Measurements from ENCODE around the gene TTLL7. TPM values are rescaled to one million over a fixed set of nuclear protein-coding genes. Genes with fewer than 3 reads are reported as not detected.
A peak's percentile ranks its signal among the peaks of the same experiment; 100 is the strongest.

TTLL7 gene
- total RNA-seq, 4 donors from 2014 or later: 26.2 to 58.1 (median 41.2) TPM

DNA sequence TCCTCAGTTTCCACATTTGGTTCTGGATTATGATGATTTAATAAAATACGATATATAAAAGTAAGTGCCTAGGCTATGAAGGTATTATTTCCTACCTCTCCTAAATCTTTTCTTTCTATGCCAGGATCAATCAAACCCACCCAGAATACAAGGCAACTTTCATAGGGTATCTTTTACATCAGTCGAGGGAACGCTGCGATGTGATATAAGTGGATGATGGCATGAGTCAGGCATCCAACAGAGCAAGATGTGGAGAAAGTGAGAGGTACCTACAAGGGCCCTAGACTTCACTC is 781 bp downstream of the TTLL7 start:
- H3K4me1 ChIP-seq: peaks cover 0 to 45% (median 36%) of the 10 kb centered on the region in 4 donors
- no peak for DNase-seq (ENCODE audit: extremely low spot score)
- no peaks in the 10 kb centered on the region for H3K36me3 ChIP-seq
- intact Hi-C loops (cut with DNase I): loop anchor here (5.0 to 10.0 kb wide), 3 partner anchors 66 to 127 kb away; no protein-coding TSS in a partner anchor
- peak overlapping the region; percentile 86 to 94 (median 89) for H3K27ac ChIP-seq (replicated peaks in 1 of 4)
- H3K4me3 ChIP-seq: peak overlapping the region; percentile 87 to 99 (median 92)
- H3K9me3 ChIP-seq: no peaks in the 10 kb centered on the region
- H3K27me3 ChIP-seq: no peaks in the 10 kb centered on the region
- TF ChIP-seq EP300 (IDR thresholded peaks at IDR 0.05) (no peak), POLR2AphosphoS5 (IDR thresholded peaks at IDR 0.05) (no peak), POLR2A (IDR thresholded peaks at IDR 0.05; ENCODE audit: low read depth) (no peak)
- TF ChIP-seq, protein P1, sequence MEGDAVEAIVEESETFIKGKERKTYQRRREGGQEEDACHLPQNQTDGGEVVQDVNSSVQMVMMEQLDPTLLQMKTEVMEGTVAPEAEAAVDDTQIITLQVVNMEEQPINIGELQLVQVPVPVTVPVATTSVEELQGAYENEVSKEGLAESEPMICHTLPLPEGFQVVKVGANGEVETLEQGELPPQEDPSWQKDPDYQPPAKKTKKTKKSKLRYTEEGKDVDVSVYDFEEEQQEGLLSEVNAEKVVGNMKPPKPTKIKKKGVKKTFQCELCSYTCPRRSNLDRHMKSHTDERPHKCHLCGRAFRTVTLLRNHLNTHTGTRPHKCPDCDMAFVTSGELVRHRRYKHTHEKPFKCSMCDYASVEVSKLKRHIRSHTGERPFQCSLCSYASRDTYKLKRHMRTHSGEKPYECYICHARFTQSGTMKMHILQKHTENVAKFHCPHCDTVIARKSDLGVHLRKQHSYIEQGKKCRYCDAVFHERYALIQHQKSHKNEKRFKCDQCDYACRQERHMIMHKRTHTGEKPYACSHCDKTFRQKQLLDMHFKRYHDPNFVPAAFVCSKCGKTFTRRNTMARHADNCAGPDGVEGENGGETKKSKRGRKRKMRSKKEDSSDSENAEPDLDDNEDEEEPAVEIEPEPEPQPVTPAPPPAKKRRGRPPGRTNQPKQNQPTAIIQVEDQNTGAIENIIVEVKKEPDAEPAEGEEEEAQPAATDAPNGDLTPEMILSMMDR (IDR thresholded peaks at IDR 0.05): no peak
- WGBS: 38% methylated on average over 4 of the region's 4 CpGs

DNA sequence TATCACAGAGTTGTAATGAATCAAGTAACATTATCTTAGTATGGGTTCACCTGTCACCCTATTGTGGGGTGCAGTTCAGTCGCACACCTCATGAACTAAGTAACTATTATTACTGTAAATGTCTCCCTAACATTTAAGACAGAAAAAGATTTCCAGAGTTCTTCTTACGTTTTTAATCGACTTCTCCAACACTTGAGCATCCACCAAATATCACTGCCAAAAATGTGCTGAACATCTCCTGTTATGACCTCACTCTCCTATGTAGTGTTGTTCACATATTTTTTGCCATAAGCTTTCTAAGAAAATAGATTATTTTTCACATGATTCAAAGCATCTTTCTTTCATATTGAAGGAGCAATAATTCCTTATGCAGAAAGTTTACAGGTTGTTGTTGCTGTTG is 1.3 kb downstream of the TTLL7 start:
- Histone ChIP-seq H3K9me3 (no peaks in the 10 kb centered on the region), H3K27ac (replicated peaks in 1 of 4) (peak overlapping the region; percentile 86 to 94 (median 89)), H3K4me1 (peaks cover 0 to 47% (median 37%) of the 10 kb centered on the region in 4 donors), H3K36me3 (no peaks in the 10 kb centered on the region), H3K4me3 (peak overlapping the region; percentile 87 to 99 (median 92)), H3K27me3 (no peaks in the 10 kb centered on the region)
- intact Hi-C loops (cut with DNase I): loop anchor here (5.0 to 10.0 kb wide), 3 partner anchors 65 to 127 kb away; no protein-coding TSS in a partner anchor
- no peak for DNase-seq (ENCODE audit: extremely low spot score)
- 59% methylated on average over 3 of the region's 3 CpGs for WGBS
- TF ChIP-seq POLR2A (IDR thresholded peaks at IDR 0.05; ENCODE audit: low read depth) (no peak), EP300 (IDR thresholded peaks at IDR 0.05) (no peak), POLR2AphosphoS5 (IDR thresholded peaks at IDR 0.05) (no peak)
- TF ChIP-seq, protein P1 (IDR thresholded peaks at IDR 0.05): no peak

DNA sequence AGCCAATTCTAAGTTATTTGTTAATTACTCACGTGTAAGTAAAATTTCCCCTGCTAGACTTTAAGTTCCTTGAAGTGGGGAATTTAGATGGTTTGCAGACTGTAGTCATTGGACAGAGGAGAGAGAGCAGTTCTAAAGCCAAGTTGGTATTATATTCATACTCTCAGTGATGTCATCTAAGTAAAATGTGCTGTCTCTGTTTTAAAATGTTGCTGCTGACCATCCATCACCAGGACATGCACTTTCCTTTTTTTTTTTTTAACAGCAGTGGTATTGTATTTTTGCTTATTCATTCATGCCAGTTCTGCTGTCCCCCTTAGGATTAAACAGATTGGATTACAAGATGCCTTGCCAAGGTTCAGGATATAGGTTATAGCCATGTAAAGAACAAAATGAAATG is 2.3 kb downstream of the TTLL7 start:
- peak overlapping the region; percentile 41 to 94 (median 89) for H3K27ac ChIP-seq (replicated peaks in 1 of 4)
- intact Hi-C loops (cut with DNase I): loop anchor here (5.0 to 10.0 kb wide), 3 partner anchors 64 to 128 kb away; no protein-coding TSS in a partner anchor
- no peaks in the 10 kb centered on the region for H3K27me3 ChIP-seq
- peaks cover 0 to 47% (median 37%) of the 10 kb centered on the region in 4 donors for H3K4me1 ChIP-seq
- WGBS: 6% methylated on average over 1 of the region's 1 CpG
- TF ChIP-seq POLR2A (IDR thresholded peaks at IDR 0.05; ENCODE audit: low read depth) (no peak), POLR2AphosphoS5 (IDR thresholded peaks at IDR 0.05) (peak in 1 of 2 donors; percentile 22)
- DNase-seq (ENCODE audit: extremely low spot score): no peak
- H3K9me3 ChIP-seq: no peaks in the 10 kb centered on the region
- peak overlapping the region in 1 of 4 donors; percentile 99 for H3K4me3 ChIP-seq
- H3K36me3 ChIP-seq: no peaks in the 10 kb centered on the region

DNA sequence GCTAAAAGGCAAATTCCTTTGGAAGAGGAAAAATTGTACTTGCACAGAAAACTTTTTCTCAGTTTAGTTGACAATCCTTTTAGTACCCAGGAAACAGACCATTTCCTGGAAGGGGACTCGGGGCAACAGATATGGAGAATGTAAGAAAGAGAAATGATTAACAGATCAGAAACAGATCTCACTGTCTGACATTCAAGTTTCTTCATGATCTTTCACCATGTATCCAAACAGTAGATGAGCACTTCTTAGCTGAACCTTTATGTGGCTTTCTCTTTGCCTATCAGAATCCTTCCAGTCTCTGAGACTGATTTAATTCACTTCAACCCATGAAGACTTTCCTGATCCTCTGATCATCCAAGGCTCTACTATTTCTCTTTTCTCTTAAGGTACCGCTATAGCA is 2.7 kb downstream of the TTLL7 start:
- TF ChIP-seq, protein P1 (IDR thresholded peaks at IDR 0.05): no peak
- TF ChIP-seq POLR2A (IDR thresholded peaks at IDR 0.05; ENCODE audit: low read depth) (no peak), EP300 (IDR thresholded peaks at IDR 0.05) (no peak), POLR2AphosphoS5 (IDR thresholded peaks at IDR 0.05) (no peak)
- H3K4me3 ChIP-seq: no peak overlapping the region
- peak overlapping the region; percentile 41 to 94 (median 68) for H3K27ac ChIP-seq (replicated peaks in 1 of 4)
- H3K9me3 ChIP-seq: no peaks in the 10 kb centered on the region
- no peaks in the 10 kb centered on the region for H3K36me3 ChIP-seq
- no peaks in the 10 kb centered on the region for H3K27me3 ChIP-seq
- DNase-seq (ENCODE audit: extremely low spot score): no peak
- H3K4me1 ChIP-seq: peaks cover 0 to 47% (median 37%) of the 10 kb centered on the region in 4 donors
- WGBS: 51% methylated on average over 2 of the region's 2 CpGs
- intact Hi-C loops (cut with DNase I): loop anchor here (5.0 to 10.0 kb wide), 3 partner anchors 64 to 129 kb away; no protein-coding TSS in a partner anchor

DNA sequence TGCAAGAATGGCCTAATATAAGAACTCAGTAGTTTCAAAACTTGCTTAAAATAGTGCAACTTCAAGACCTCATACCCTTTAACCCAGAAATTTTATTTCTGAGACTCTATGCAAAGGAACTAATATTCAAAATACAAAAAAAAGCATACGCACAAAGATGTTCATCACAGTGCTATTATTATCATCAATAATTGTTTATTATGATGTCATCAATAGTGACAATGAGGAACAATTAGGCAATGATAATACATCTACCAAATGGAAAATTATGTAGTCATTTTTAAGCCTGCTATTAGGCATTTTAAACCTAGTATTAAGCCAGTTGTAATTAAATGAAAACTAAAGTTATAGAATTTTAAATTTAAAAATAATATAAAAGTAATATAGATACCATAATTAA is 3.3 kb downstream of the TTLL7 start:
- 90% methylated on average over 1 of the region's 1 CpG for WGBS
- intact Hi-C loops (cut with DNase I): loop anchor here (5.0 to 10.0 kb wide), 3 partner anchors 63 to 129 kb away; no protein-coding TSS in a partner anchor
- H3K27me3 ChIP-seq: no peaks in the 10 kb centered on the region
- no peak overlapping the region for H3K27ac ChIP-seq (replicated peaks in 1 of 4)
- no peak for DNase-seq (ENCODE audit: extremely low spot score)
- H3K4me3 ChIP-seq: no peak overlapping the region
- H3K4me1 ChIP-seq: peaks cover 0 to 47% (median 37%) of the 10 kb centered on the region in 4 donors
- H3K9me3 ChIP-seq: no peaks in the 10 kb centered on the region
- H3K36me3 ChIP-seq: no peaks in the 10 kb centered on the region
- TF ChIP-seq EP300 (IDR thresholded peaks at IDR 0.05) (no peak), POLR2AphosphoS5 (IDR thresholded peaks at IDR 0.05) (no peak)
- TF ChIP-seq, protein P1 (IDR thresholded peaks at IDR 0.05): no peak
